NB4 (cell line): ENCODE data around the gene TFEB.

Experiments
- MYC ChIP-seq: IDR thresholded peaks from 2 replicates; pipeline ENCODE4 v1.6.1; 2011; ENCODE audit warnings: low read depth, low read length
- POLR2A ChIP-seq: IDR thresholded peaks from 2 replicates; pipeline ENCODE4 v1.6.1; 2011; ENCODE audit warnings: mild to moderate bottlenecking; ENCODE audit not compliant: insufficient read length; ENCODE audit errors: extremely low read depth
- TF ChIP-seq, protein P1 (sequence below): IDR thresholded peaks from one replicate; pipeline ENCODE4 v1.5.1; 2012; ENCODE audit warnings: low read depth, low read length

DNA sequence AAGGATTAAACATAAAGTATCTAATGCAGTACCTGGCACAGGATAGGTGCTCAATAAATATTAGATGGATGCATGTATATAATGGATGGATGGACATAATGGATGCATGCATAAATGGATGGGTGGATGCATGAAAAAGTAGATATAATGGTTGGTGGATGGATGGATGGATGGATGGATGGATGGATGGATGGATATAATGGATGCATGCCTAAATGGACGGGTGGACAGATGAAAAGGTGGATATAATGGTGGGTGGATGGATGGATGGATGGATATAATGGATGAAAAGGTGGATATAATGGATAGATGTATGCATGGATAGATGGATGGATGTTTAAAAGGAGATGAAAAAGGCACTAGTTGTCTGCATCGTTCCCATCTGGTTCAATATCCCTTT, 26.0 kb downstream of the TFEB start:
- TF ChIP-seq POLR2A (no peak), MYC (no peak)
- TF ChIP-seq, protein P1, sequence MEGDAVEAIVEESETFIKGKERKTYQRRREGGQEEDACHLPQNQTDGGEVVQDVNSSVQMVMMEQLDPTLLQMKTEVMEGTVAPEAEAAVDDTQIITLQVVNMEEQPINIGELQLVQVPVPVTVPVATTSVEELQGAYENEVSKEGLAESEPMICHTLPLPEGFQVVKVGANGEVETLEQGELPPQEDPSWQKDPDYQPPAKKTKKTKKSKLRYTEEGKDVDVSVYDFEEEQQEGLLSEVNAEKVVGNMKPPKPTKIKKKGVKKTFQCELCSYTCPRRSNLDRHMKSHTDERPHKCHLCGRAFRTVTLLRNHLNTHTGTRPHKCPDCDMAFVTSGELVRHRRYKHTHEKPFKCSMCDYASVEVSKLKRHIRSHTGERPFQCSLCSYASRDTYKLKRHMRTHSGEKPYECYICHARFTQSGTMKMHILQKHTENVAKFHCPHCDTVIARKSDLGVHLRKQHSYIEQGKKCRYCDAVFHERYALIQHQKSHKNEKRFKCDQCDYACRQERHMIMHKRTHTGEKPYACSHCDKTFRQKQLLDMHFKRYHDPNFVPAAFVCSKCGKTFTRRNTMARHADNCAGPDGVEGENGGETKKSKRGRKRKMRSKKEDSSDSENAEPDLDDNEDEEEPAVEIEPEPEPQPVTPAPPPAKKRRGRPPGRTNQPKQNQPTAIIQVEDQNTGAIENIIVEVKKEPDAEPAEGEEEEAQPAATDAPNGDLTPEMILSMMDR: no peak
